Testis (tissue), 3 donors: Measurements from ENCODE around the gene CLCN6. TPM values are rescaled to one million over a fixed set of nuclear protein-coding genes. Genes with fewer than 3 reads are reported as not detected.

ENCODE experiments used
- DNase-seq: peaks from one replicate; pipeline ENCODE4 v3.0.0-alpha.2; 2019
- H3K27ac ChIP-seq, 2 donors: fragments of 200-600 bp; sonication (generic); one replicate each; pipeline ENCODE4 v1.5.1; 2019
- H3K27me3 ChIP-seq: fragments of 200-600 bp; sonication (generic); one replicate; pipeline ENCODE4 v1.5.1; 2019
- H3K36me3 ChIP-seq: fragments of 200-600 bp; sonication (generic); one replicate; pipeline ENCODE4 v1.5.1; 2017; ENCODE audit warnings: low read depth; ENCODE audit errors: missing control alignments
- H3K4me1 ChIP-seq: fragments of 200-600 bp; sonication (generic); one replicate; pipeline ENCODE4 v1.5.1; 2019
- H3K4me3 ChIP-seq, 2 donors: fragments of 200-600 bp; sonication (generic); one replicate each; pipeline ENCODE4 v1.5.1; 2017 to 2019
- H3K9me3 ChIP-seq: fragments of 200-600 bp; sonication (generic); one replicate; pipeline ENCODE4 v1.5.1; 2017
- CTCF ChIP-seq, 3 experiments: fragments of 450-650 bp in 2 of 3; fragments of 200-600 bp in 1 of 3; sonication (generic) in 1 of 3; IDR thresholded peaks; one replicate each; pipeline ENCODE4 v1.5.1; 2016 to 2019; ENCODE audit warnings: antibody characterized with exemption in 3 of 3, mild to moderate bottlenecking in 2 of 3, moderate library complexity in 1 of 3
- POLR2A ChIP-seq: fragments of 450-650 bp; IDR thresholded peaks from one replicate; pipeline ENCODE4 v1.6.1; 2017; ENCODE audit warnings: antibody characterized with exemption, mild to moderate bottlenecking, moderate library complexity
- WGBS, 2 donors: methylation state at CpG; one replicate each; pipeline ENCODE4 v1.1.5; 2018; 5-methylcytosine and 5-hydroxymethylcytosine counted together
- intact Hi-C: fragments of 100-400 bp; cut with DNase I; formaldehyde crosslinking; loops from one replicate; pipeline ENCODE4 v1.15.1; 2023; ENCODE audit warnings: low total_unique reads
- polyA plus RNA-seq: library from polyadenylated mRNA; stranded (reverse); fragments of 350-450 nt; fragmentation: Illumina TruSeq; extraction: RNeasy Lipid Tissue Mini Kit (QIAGEN cat#74804); gene quantifications from one replicate; pipeline ENCODE4 v1.2.3, GENCODE V29; 2014; ENCODE audit warnings: low read depth, low replicate concordance; ENCODE audit not compliant: insufficient read depth
- total RNA-seq, 2 donors: library from RNA; depleted of rRNA; stranded (reverse); fragments of >200 nt; gene quantifications; one replicate each; pipeline ENCODE4 v1.2.3, GENCODE V29; 2016

Gene CLCN6
- total and polyA plus RNA-seq, 3 donors from 2014 or later, result 47.9 to 91.7 (median 57.1) TPM

- no peak for TF ChIP-seq POLR2A
- no peak for TF ChIP-seq CTCF (IDR thresholded peaks at IDR 0.05)
- Histone ChIP-seq H3K27me3 (no peaks in the 10 kb centered on the region), H3K27ac (no peak overlapping the region), H3K4me3 (no peak overlapping the region), H3K4me1 (no peaks in the 10 kb centered on the region), H3K36me3 (no peaks in the 10 kb centered on the region), H3K9me3 (no peaks in the 10 kb centered on the region)
- intact Hi-C loops, result no loop called here
- 73 to 80% methylated on average over 13 of the region's 13 CpGs for WGBS, 2 donors
- DNase-seq, result no peak
These were observed 62.5 kb downstream of the CLCN6 start for GRCh38 chr1:11868331-11868980.

- no peak for DNase-seq
- intact Hi-C loops, result no loop called here
- H3K4me1 ChIP-seq, result no peaks in the 10 kb centered on the region
- H3K27ac ChIP-seq, result no peak overlapping the region
- TF ChIP-seq POLR2A (no peak), CTCF (IDR thresholded peaks at IDR 0.05) (no peak)
- 87 to 89% methylated on average over 3 of the region's 3 CpGs for WGBS, 2 donors
- H3K9me3 ChIP-seq, result no peaks in the 10 kb centered on the region
- H3K4me3 ChIP-seq, result no peak overlapping the region
- H3K36me3 ChIP-seq, result no peaks in the 10 kb centered on the region
- H3K27me3 ChIP-seq, result no peaks in the 10 kb centered on the region
These were observed 63.1 kb downstream of the CLCN6 start for GRCh38 chr1:11869104-11869503.

DNA sequence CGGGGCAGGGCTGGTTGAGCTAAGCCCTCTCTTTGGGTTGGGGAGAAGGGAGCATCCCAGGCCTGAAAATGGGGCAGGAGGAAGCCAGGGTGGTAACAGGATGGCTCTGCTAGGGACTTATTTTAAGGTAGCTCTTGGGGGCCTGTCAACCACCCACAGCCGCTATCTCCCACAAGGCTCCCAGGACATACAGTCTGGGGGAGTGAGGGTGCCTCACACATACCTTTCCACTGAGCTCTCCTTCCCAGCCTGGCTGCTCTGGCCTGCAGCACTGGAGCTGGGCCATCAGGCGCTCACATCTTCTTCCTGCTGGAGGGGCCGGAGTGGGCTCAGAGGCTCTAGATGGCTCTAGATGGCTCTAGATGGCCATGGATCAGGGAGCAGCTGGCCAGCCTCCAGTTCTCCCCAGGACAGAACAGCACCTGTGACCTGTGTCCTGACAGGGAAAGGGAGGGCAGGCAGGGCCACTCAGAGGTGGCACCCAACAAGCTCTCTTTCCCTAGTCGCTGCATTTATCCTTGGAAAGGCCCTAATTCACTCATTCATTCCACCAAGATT, 63.7 kb downstream of the CLCN6 start:
- no peaks in the 10 kb centered on the region for H3K27me3 ChIP-seq
- H3K27ac ChIP-seq, result no peak overlapping the region
- H3K36me3 ChIP-seq, result no peaks in the 10 kb centered on the region
- no peak overlapping the region for H3K4me3 ChIP-seq
- H3K4me1 ChIP-seq, result no peaks in the 10 kb centered on the region
- H3K9me3 ChIP-seq, result no peaks in the 10 kb centered on the region
- 77 to 87% methylated on average over 3 to 5 of the region's 5 CpGs for WGBS, 2 donors
- DNase-seq, result no peak
- TF ChIP-seq CTCF (IDR thresholded peaks at IDR 0.05) (no peak), POLR2A (no peak)
- intact Hi-C loops, result no loop called here

DNA sequence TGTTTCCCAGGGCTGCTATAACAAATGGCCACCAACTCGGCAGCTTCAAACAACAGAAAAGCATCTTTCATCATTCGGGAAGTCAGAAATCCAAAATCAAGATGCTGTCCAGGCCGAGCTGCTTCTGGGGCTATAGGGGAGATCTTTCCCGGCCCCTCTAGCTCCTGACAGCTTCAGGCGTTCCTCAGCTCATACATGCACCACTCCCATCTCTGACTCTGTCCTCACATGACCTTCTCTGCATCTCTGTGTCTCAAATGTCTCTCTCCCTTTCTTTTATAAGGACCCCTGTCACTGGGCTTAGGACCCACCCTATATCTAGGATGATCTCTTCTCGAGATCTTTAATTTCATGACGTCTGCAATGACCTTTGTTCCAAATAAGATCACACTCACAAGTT, 66.6 kb downstream of the CLCN6 start:
- H3K9me3 ChIP-seq, result no peaks in the 10 kb centered on the region
- no peak overlapping the region for H3K4me3 ChIP-seq
- H3K4me1 ChIP-seq, result no peaks in the 10 kb centered on the region
- H3K27me3 ChIP-seq, result no peaks in the 10 kb centered on the region
- DNase-seq, result no peak
- no peak overlapping the region for H3K27ac ChIP-seq
- H3K36me3 ChIP-seq, result no peaks in the 10 kb centered on the region
- TF ChIP-seq POLR2A (no peak), CTCF (IDR thresholded peaks at IDR 0.05) (no peak)
- intact Hi-C loops, result no loop called here
- 60 to 80% methylated on average over 7 of the region's 7 CpGs for WGBS, 2 donors
